Ishikawa (cell line): ENCODE data around the gene CORO1C.

Experiments used
- CEBPB ChIP-seq: IDR thresholded peaks from 2 replicates; pipeline ENCODE4 v1.6.1; 2012
- CREB1 ChIP-seq: IDR thresholded peaks from 2 replicates; pipeline ENCODE4 v1.6.1; 2012; ENCODE audit warnings: low read depth
- EGR1 ChIP-seq: IDR thresholded peaks from 2 replicates; pipeline ENCODE4 v1.6.1; 2012
- EP300 ChIP-seq: IDR thresholded peaks from 2 replicates; pipeline ENCODE4 v1.6.1; 2012; ENCODE audit warnings: borderline replicate concordance
- FOXM1 ChIP-seq: IDR thresholded peaks from 2 replicates; pipeline ENCODE4 v1.6.1; 2012; ENCODE audit warnings: low read depth, borderline replicate concordance
- NFIC ChIP-seq: IDR thresholded peaks from 2 replicates; pipeline ENCODE4 v1.6.1; 2012
- RAD21 ChIP-seq: IDR thresholded peaks from 2 replicates; pipeline ENCODE4 v1.6.1; 2012; ENCODE audit warnings: low read depth
- TAF1 ChIP-seq: IDR thresholded peaks from 2 replicates; pipeline ENCODE4 v1.6.1; 2012; ENCODE audit warnings: low read depth, mild to moderate bottlenecking
- TCF12 ChIP-seq: IDR thresholded peaks from 2 replicates; pipeline ENCODE4 v1.6.1; 2012; ENCODE audit warnings: low read depth
- TEAD4 ChIP-seq: IDR thresholded peaks from 2 replicates; pipeline ENCODE4 v1.6.1; 2012
- YY1 ChIP-seq: IDR thresholded peaks from 2 replicates; pipeline ENCODE4 v1.6.1; 2012; ENCODE audit warnings: low read depth
- ZBTB7A ChIP-seq: IDR thresholded peaks from 2 replicates; pipeline ENCODE4 v1.6.1; 2012; ENCODE audit warnings: low read depth
- TF ChIP-seq, protein P1 (sequence below): IDR thresholded peaks from 2 replicates; pipeline ENCODE4 v1.6.1; 2012
- TF ChIP-seq, protein P2 (sequence below): IDR thresholded peaks from 2 replicates; pipeline ENCODE4 v1.6.1; 2012
- TF ChIP-seq, protein P3 (sequence below): IDR thresholded peaks from 2 replicates; pipeline ENCODE4 v1.6.1; 2012; ENCODE audit warnings: low read depth, mild to moderate bottlenecking

Gene CORO1C

DNA sequence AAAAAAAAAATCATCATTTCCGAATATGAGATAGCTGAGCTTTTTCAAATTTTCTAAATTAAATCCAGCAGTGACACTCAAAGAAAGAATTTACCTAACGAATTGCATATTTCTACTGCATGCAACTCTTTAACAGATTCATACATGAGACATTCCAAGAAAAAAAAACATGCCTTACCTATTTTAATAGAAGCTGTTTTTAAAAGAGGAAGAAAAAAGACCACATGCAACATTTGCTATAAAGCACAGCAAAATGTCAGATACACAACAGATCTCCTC, 18.5 kb downstream of the CORO1C start:
- TF ChIP-seq TEAD4 (no peak), TAF1 (no peak), RAD21 (no peak), CEBPB (no peak), TCF12 (no peak), YY1 (no peak), ZBTB7A (no peak), EGR1 (no peak), CREB1 (no peak), EP300 (no peak), NFIC (no peak), FOXM1 (no peak)
- TF ChIP-seq, protein P1, sequence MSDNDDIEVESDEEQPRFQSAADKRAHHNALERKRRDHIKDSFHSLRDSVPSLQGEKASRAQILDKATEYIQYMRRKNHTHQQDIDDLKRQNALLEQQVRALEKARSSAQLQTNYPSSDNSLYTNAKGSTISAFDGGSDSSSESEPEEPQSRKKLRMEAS = no peak
- TF ChIP-seq, protein P2, sequence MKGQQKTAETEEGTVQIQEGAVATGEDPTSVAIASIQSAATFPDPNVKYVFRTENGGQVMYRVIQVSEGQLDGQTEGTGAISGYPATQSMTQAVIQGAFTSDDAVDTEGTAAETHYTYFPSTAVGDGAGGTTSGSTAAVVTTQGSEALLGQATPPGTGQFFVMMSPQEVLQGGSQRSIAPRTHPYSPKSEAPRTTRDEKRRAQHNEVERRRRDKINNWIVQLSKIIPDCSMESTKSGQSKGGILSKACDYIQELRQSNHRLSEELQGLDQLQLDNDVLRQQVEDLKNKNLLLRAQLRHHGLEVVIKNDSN = no peak
- TF ChIP-seq, protein P3, sequence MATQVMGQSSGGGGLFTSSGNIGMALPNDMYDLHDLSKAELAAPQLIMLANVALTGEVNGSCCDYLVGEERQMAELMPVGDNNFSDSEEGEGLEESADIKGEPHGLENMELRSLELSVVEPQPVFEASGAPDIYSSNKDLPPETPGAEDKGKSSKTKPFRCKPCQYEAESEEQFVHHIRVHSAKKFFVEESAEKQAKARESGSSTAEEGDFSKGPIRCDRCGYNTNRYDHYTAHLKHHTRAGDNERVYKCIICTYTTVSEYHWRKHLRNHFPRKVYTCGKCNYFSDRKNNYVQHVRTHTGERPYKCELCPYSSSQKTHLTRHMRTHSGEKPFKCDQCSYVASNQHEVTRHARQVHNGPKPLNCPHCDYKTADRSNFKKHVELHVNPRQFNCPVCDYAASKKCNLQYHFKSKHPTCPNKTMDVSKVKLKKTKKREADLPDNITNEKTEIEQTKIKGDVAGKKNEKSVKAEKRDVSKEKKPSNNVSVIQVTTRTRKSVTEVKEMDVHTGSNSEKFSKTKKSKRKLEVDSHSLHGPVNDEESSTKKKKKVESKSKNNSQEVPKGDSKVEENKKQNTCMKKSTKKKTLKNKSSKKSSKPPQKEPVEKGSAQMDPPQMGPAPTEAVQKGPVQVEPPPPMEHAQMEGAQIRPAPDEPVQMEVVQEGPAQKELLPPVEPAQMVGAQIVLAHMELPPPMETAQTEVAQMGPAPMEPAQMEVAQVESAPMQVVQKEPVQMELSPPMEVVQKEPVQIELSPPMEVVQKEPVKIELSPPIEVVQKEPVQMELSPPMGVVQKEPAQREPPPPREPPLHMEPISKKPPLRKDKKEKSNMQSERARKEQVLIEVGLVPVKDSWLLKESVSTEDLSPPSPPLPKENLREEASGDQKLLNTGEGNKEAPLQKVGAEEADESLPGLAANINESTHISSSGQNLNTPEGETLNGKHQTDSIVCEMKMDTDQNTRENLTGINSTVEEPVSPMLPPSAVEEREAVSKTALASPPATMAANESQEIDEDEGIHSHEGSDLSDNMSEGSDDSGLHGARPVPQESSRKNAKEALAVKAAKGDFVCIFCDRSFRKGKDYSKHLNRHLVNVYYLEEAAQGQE = no peak

DNA sequence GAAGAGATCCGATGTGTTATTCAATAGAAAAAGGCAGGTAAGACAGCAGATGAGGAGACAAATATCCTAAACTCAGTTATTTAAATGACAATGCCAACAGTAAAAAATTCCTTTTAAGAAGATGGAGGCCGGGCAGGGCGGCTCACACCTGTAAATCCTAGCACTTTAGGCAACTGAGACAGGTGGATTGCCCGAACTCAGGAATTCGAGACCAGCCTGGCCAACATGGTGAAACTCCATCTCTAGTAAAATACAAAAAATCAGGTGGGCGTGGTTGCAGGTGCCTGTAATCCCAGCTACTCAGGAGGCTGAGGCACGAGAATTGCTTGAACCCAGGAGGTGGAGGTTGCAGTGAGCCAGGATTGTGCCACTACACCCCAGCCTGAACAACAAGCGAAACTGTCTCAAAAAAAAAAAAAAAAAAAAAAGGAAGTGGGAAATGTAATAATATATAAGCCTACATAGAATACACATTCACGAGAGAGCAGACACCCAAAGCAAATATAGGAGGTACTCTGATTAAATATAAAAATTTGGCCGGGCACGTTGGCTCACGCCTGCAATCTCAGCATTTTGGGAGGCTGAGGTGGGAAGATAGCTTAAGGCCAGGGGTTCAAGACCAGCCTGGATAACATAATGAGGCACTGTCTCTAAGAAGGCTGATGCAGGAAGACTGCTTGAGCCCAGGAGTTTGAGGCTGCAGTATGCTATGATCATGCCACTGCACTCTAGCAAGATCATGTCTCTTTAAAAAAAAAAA, 19.0 kb downstream of the CORO1C start:
- TF ChIP-seq CREB1 (no peak), TEAD4 (no peak), RAD21 (no peak), FOXM1 (no peak), CEBPB (no peak), TCF12 (no peak), TAF1 (no peak)
- TF ChIP-seq, protein P3 = no peak

DNA sequence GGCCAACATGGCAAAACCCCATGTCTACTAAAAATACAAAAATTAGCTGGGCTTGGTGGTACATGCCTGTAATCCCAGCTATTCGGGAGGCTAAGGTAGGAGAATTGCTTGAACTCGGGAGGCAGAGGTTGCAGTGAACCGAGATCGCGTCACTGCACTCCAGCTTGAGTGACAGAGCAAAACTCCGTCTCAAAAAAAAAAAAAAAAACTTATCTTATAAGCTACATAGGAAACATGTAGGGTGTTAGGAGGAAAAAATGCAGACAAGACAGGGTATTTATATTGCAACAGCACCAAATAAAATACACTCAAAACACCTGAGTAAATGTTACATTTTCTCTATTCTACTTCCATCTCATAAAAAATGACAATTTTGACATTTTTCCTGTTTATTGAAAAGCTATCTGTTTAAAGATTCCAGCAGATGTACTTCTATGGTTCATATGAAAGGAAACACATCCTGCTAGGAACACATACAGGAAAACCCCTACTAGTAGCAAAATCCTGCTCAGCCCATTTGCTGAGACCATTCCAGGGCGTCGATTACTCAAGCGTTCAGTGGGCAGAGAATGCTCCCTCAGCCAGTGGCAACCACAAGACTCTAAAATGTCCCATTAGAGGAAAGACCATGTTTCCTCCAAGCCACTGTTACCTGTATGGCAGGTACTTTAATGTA, 19.7 kb downstream of the CORO1C start:
- TF ChIP-seq FOXM1 (no peak), TAF1 (no peak), EGR1 (no peak), NFIC (no peak), CEBPB (no peak), RAD21 (no peak), TCF12 (no peak), TEAD4 (no peak), ZBTB7A (no peak), CREB1 (no peak), EP300 (no peak), YY1 (no peak)
- TF ChIP-seq, protein P2 = no peak
- TF ChIP-seq, protein P3 = no peak
- TF ChIP-seq, protein P1 = no peak

DNA sequence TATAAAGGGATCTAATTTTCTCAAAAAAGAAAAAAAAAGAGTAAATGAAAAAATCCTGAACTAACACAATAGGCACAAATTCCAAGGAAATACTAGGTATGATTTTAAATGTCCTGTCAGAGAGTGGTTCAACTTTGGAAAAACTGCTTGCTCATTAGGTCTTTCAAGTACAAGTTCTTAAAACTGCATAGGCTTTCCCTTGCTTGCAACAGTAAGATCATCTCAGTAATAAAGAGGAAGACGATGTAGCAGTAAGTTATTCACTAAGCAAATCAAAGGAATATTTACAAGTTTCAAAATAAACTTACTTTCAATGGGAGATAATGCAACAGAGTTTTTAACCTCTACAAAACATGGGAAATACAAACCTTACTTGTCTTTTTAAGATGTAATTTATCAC, 21.6 kb downstream of the CORO1C start:
- TF ChIP-seq NFIC (no peak), EP300 (no peak), RAD21 (no peak), TCF12 (no peak), FOXM1 (no peak), CEBPB (no peak), CREB1 (no peak), YY1 (no peak), TEAD4 (no peak), TAF1 (no peak), EGR1 (no peak)
- TF ChIP-seq, protein P2 = no peak
- TF ChIP-seq, protein P1 = no peak
- TF ChIP-seq, protein P3 = no peak
